ENCODE measurements around the gene TLR10.

DNA sequence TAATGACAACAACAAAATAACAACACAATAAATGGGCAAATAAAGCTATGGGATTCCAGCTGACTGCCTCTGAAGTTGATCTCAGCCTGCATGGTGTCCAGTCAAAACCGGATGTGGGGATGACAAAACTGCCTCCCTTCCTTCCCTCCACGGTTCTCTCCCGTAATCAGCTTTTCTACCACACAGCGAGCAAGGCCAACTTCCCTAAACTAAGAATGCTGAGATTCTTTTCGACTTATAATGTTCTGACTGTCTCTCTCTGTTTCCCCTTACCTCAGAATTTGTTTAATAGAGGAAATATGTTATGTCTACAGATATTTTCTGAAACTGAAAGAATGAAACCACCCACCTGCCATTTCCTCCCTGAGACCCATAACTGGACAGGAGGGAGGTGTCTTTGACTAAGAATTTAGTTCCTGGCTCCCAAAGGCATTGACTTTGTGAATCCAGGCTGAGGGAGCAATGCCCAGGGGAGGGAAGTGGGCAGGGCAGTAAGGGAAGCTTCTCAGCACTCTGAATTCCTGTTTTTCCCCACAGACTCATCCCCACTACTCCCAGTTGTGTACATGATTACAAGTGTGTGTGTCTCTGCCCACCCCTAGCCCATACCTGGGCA lies 22.8 kb upstream of the TLR10 start:
- TF ChIP-seq, protein P1, sequence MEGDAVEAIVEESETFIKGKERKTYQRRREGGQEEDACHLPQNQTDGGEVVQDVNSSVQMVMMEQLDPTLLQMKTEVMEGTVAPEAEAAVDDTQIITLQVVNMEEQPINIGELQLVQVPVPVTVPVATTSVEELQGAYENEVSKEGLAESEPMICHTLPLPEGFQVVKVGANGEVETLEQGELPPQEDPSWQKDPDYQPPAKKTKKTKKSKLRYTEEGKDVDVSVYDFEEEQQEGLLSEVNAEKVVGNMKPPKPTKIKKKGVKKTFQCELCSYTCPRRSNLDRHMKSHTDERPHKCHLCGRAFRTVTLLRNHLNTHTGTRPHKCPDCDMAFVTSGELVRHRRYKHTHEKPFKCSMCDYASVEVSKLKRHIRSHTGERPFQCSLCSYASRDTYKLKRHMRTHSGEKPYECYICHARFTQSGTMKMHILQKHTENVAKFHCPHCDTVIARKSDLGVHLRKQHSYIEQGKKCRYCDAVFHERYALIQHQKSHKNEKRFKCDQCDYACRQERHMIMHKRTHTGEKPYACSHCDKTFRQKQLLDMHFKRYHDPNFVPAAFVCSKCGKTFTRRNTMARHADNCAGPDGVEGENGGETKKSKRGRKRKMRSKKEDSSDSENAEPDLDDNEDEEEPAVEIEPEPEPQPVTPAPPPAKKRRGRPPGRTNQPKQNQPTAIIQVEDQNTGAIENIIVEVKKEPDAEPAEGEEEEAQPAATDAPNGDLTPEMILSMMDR (IDR thresholded peaks at IDR 0.05 in 8 of 11, conservative IDR thresholded peaks at IDR 0.05 in 3 of 11), result peak in 2 of 11 experiments; percentile 7 to 24
- TF ChIP-seq POLR2AphosphoS5 (IDR thresholded peaks at IDR 0.05) (peak in 1 of 3 donors; percentile 84), POLR2A (IDR thresholded peaks at IDR 0.05) (no peak)
